Measurements from ENCODE around the gene RASD2.

- no peak for TF ChIP-seq CTCF (IDR thresholded peaks at IDR 0.05)
- no peak for TF ChIP-seq POLR2A (IDR thresholded peaks at IDR 0.05)
Observed at GRCh38 chr22:35542939-35543516, 2.4 kb downstream of the RASD2 start.
